NCI-H2029 treated with DMSO at 0.1 percent for 48 hours (cell line): Measurements from ENCODE around the gene GOLGA6B.
"Not testable (repeated sequence)": the region's sequence is repeated elsewhere in the genome, so short reads cannot be mapped to it uniquely, and the experiment has no call there.

Source experiments
- DNase-seq: peaks from one replicate; lab custom pipeline; 2025; lab: John Stamatoyannopoulos, UW

GOLGA6B gene

GRCh38 chr15:72663931-72664330 is 9.4 kb downstream of the GOLGA6B start:
- DNase-seq: not testable (repeated sequence)

- DNase-seq: not testable (repeated sequence)
Observed at GRCh38 chr15:72665706-72666105, 11.2 kb downstream of the GOLGA6B start.

- not testable (repeated sequence) for DNase-seq
Observed at GRCh38 chr15:72669803-72670202, 15.3 kb downstream of the GOLGA6B start.

GRCh38 chr15:72670656-72671352 is 16.3 kb downstream of the GOLGA6B start:
- not testable (repeated sequence) for DNase-seq

GRCh38 chr15:72671525-72671924 is 17.0 kb downstream of the GOLGA6B start:
- DNase-seq: no peak

- no peak for DNase-seq
Observed at GRCh38 chr15:72676838-72677237, 22.3 kb downstream of the GOLGA6B start.

GRCh38 chr15:72680931-72681330 is 26.4 kb downstream of the GOLGA6B start:
- DNase-seq: no peak

GRCh38 chr15:72682772-72683171 is 28.3 kb downstream of the GOLGA6B start:
- no peak for DNase-seq

GRCh38 chr15:72685301-72685924 is 30.9 kb downstream of the GOLGA6B start:
- DNase-seq: no peak

- no peak for DNase-seq
Observed at GRCh38 chr15:72685925-72686794, 31.7 kb downstream of the GOLGA6B start, which contains the start of the genes BBS4 and HIGD2B. Gene BBS4, plus strand, starts transcription at chr15:72686207. Its CDS starts 21 bp downstream, at chr15:72686228. Gene HIGD2B, minus strand, starts transcription at chr15:72686182. Its CDS starts 9,808 bp downstream, at chr15:72676374.

- no peak for DNase-seq
Observed at GRCh38 chr15:72688697-72689096, 34.2 kb downstream of the GOLGA6B start.

GRCh38 chr15:72690938-72691337 is 36.4 kb downstream of the GOLGA6B start:
- DNase-seq: no peak

GRCh38 chr15:72698938-72699337 is 44.4 kb downstream of the GOLGA6B start:
- no peak for DNase-seq

- no peak for DNase-seq
Observed at GRCh38 chr15:72700076-72700475, 45.6 kb downstream of the GOLGA6B start.

- DNase-seq: no peak
Observed at GRCh38 chr15:72706266-72706665, 51.8 kb downstream of the GOLGA6B start.

GRCh38 chr15:72708551-72709303 is 54.2 kb downstream of the GOLGA6B start:
- DNase-seq: not testable (repeated sequence)
